HepG2 (cell line): ENCODE results near the gene STK11. TPM values are rescaled to one million over a fixed set of nuclear protein-coding genes. Genes with fewer than 3 reads are reported as not detected.
A peak's percentile ranks its signal among the peaks of the same experiment; 100 is the strongest.

ENCODE experiments used
- CREB3 ChIP-seq: sonication (generic); formaldehyde crosslinking; IDR thresholded peaks from 2 replicates; pipeline ENCODE4 v1.5.0; 2020; ENCODE audit warnings: missing genetic modification reagents
- GABPA ChIP-seq, 2 experiments: IDR thresholded peaks; 2 replicates each; pipeline ENCODE4 v1.6.1; 2011 to 2016; ENCODE audit warnings: low read depth in 2 of 2, low read length in 1 of 2, missing biosample characterization in 1 of 2, missing genetic modification characterization in 1 of 2
- ISL2 ChIP-seq: sonication (generic); formaldehyde crosslinking; IDR thresholded peaks from 2 replicates; pipeline ENCODE4 v1.5.0; 2020; ENCODE audit warnings: missing genetic modification reagents
- MLX ChIP-seq: IDR thresholded peaks from 2 replicates; pipeline ENCODE4 v1.6.1; 2016
- MXD3 ChIP-seq: IDR thresholded peaks from 2 replicates; pipeline ENCODE4 v1.6.1; 2016; ENCODE audit warnings: mild to moderate bottlenecking, missing biosample characterization, missing genetic modification reagents
- MYPOP ChIP-seq: sonication (generic); formaldehyde crosslinking; IDR thresholded peaks from 2 replicates; pipeline ENCODE4 v1.8.1; 2023; ENCODE audit warnings: mild to moderate bottlenecking, moderate library complexity, missing genetic modification reagents
- TEAD2 ChIP-seq: sonication (generic); formaldehyde crosslinking; IDR thresholded peaks from 2 replicates; pipeline ENCODE4 v1.9.0; 2021; ENCODE audit warnings: missing genetic modification reagents
- TFAP4 ChIP-seq: sonication (generic); IDR thresholded peaks from 2 replicates; pipeline ENCODE4 v1.6.1; 2016; ENCODE audit warnings: low read depth, borderline replicate concordance
- TIGD3 ChIP-seq: sonication (generic); formaldehyde crosslinking; IDR thresholded peaks from 2 replicates; pipeline ENCODE4 v1.5.1; 2020; ENCODE audit warnings: mild to moderate bottlenecking, missing genetic modification reagents, borderline replicate concordance
- YEATS4 ChIP-seq: sonication (generic); formaldehyde crosslinking; IDR thresholded peaks from 2 replicates; pipeline ENCODE4 v1.4.0; 2020; ENCODE audit warnings: missing genetic modification reagents, borderline replicate concordance
- ZBED4 ChIP-seq: sonication (generic); formaldehyde crosslinking; IDR thresholded peaks from 2 replicates; pipeline ENCODE4 v1.4.0; 2020; ENCODE audit warnings: missing genetic modification reagents, borderline replicate concordance
- ZFP62 ChIP-seq: sonication (generic); formaldehyde crosslinking; IDR thresholded peaks from 2 replicates; pipeline ENCODE4 v1.4.0; 2020; ENCODE audit warnings: missing genetic modification reagents
- ZNF17 ChIP-seq: sonication (generic); formaldehyde crosslinking; IDR thresholded peaks from 2 replicates; pipeline ENCODE4 v1.5.0; 2020; ENCODE audit warnings: mild to moderate bottlenecking, missing genetic modification reagents
- ZNF296 ChIP-seq: sonication (generic); formaldehyde crosslinking; conservative IDR thresholded peaks from 2 replicates; pipeline ENCODE4 v1.5.0; 2020; ENCODE audit warnings: mild to moderate bottlenecking, missing genetic modification reagents
- ZNF570 ChIP-seq: sonication (generic); formaldehyde crosslinking; IDR thresholded peaks from 2 replicates; pipeline ENCODE4 v1.4.0; 2020; ENCODE audit warnings: mild to moderate bottlenecking, missing genetic modification reagents, borderline replicate concordance
- ZNF652 ChIP-seq: IDR thresholded peaks from 2 replicates; pipeline ENCODE4 v1.6.1; 2016; ENCODE audit warnings: low read depth, borderline replicate concordance
- ZNF7 ChIP-seq: IDR thresholded peaks from 2 replicates; pipeline ENCODE4 v1.6.1; 2016; ENCODE audit warnings: missing biosample characterization, missing genetic modification reagents
- ZNF713 ChIP-seq: sonication (generic); formaldehyde crosslinking; IDR thresholded peaks from 2 replicates; pipeline ENCODE4 v1.4.0; 2020; ENCODE audit warnings: mild to moderate bottlenecking, missing genetic modification reagents
- ZNF766 ChIP-seq: sonication (generic); formaldehyde crosslinking; IDR thresholded peaks from 2 replicates; pipeline ENCODE4 v1.5.0; 2020; ENCODE audit warnings: missing genetic modification reagents, borderline replicate concordance
- ZSCAN31 ChIP-seq: sonication (generic); formaldehyde crosslinking; IDR thresholded peaks from 2 replicates; pipeline ENCODE4 v1.5.0; 2020; ENCODE audit warnings: low read depth, mild to moderate bottlenecking, missing genetic modification reagents
- polyA plus RNA-seq, 8 experiments: library from polyadenylated mRNA; depleted of rRNA in 3 of 8; stranded (reverse) in 7 of 8; unstranded in 1 of 8; fragments of >200 nt; fragmentation: Illumina TruSeq in 4 of 8; extraction: Trizol in 4 of 8; gene quantifications; 2 replicates each; pipeline versions ENCODE4 v1.2.1 to v1.2.3, GENCODE V29; 2011 to 2016; ENCODE audit warnings: low read depth in 4 of 8, missing spikeins in 1 of 8, mixed read lengths in 1 of 8; ENCODE audit not compliant: insufficient read depth in 1 of 8
- total RNA-seq, 5 experiments: library from RNA; depleted of rRNA; stranded (reverse); fragments of >200 nt; fragmentation: Illumina TruSeq; extraction: Trizol; gene quantifications; 2 replicates each; pipeline ENCODE4 v1.2.3, GENCODE V29; 2016; ENCODE audit warnings: low read depth in 1 of 5

STK11 gene
- total and polyA plus RNA-seq, 2 of the 13 experiments (the other 11 are each of a cell fraction or from before 2014, with no cell fraction given) = 27.5 to 43.6 TPM

GRCh38 chr19:1249298-1249989 lies 43.9 kb downstream of the STK11 start (continued):
- TF ChIP-seq ZBED4 (CRISPR knock-in tag) (no peak; the same call in 1 of the 2 replicates), GABPA (IDR thresholded peaks at IDR 0.05; ENCODE audit: low read depth, low read length) (no peak), GABPA (CRISPR knock-in tag; IDR thresholded peaks at IDR 0.05; ENCODE audit: low read depth) (peak; percentile 71), ZNF652 (no peak), ZNF570 (no peak; the same call in 1 of the 2 replicates), ZFP62 (CRISPR knock-in tag) (0 out of 2 replicates have a peak, but pooled peaks have one; percentile 12), ZSCAN31 (CRISPR knock-in tag) (no peak), MLX (no peak), MYPOP (CRISPR knock-in tag) (no peak), ZNF766 (CRISPR knock-in tag) (0 out of 2 replicates have a peak, but pooled peaks have one; percentile 26), ZNF7 (no peak), TIGD3 (no peak), CREB3 (0 out of 2 replicates have a peak, but pooled peaks have one; percentile 61), TEAD2 (CRISPR knock-in tag) (no peak), ISL2 (CRISPR knock-in tag) (0 out of 2 replicates have a peak, but pooled peaks have one; percentile 10), YEATS4 (CRISPR knock-in tag) (peak; percentile 63), TFAP4 (no peak), ZNF17 (CRISPR knock-in tag) (no peak), MXD3 (CRISPR knock-in tag) (peak; percentile 39; the same call in 1 of the 2 replicates), ZNF713 (CRISPR knock-in tag) (no peak), ZNF296 (CRISPR knock-in tag) (no peak)
